Measurements from ENCODE around the gene DNAJB13.

GRCh38 chr11:73990730-73991129 lies 39.9 kb downstream of the DNAJB13 start:
- TF ChIP-seq POLR2A (IDR thresholded peaks at IDR 0.05; ENCODE audit: low read depth, low read length), result no peak
- TF ChIP-seq TAF1 (IDR thresholded peaks at IDR 0.05; ENCODE audit: low read depth, low read length), result no peak

Measured in GM12891 (cell line).